GM06990 (cell line): Measurements from ENCODE around the gene SERINC2.
"Not testable (repeated sequence)": the region's sequence is repeated elsewhere in the genome, so short reads cannot be mapped to it uniquely, and the experiment has no call there.

ENCODE experiments used
- DNase-seq: peaks from one replicate; pipeline ENCODE4 v3.0.0-alpha.2; 2011; ENCODE audit not compliant: insufficient read length; ENCODE audit errors: extremely low read depth
- H3K27me3 ChIP-seq: replicated peaks from 2 replicates; pipeline ENCODE4 v1.6.0; 2011; ENCODE audit warnings: low read length; ENCODE audit not compliant: control insufficient read depth, insufficient read depth
- H3K36me3 ChIP-seq: 2 replicates; pipeline ENCODE4 v1.5.1; 2011; ENCODE audit warnings: low read length; ENCODE audit not compliant: control insufficient read depth, insufficient read depth
- H3K4me3 ChIP-seq: replicated peaks from 2 replicates; pipeline ENCODE4 v1.5.1; 2011; ENCODE audit warnings: low read depth, mild to moderate bottlenecking, control low read depth, low read length
- TF ChIP-seq, protein P1 (sequence below): IDR thresholded peaks from 2 replicates; pipeline ENCODE4 v1.5.1; 2011; ENCODE audit warnings: low read length, control low read depth, mild to moderate bottlenecking, inconsistent platforms; ENCODE audit not compliant: insufficient read depth, poor library complexity, severe bottlenecking

SERINC2 gene

DNA sequence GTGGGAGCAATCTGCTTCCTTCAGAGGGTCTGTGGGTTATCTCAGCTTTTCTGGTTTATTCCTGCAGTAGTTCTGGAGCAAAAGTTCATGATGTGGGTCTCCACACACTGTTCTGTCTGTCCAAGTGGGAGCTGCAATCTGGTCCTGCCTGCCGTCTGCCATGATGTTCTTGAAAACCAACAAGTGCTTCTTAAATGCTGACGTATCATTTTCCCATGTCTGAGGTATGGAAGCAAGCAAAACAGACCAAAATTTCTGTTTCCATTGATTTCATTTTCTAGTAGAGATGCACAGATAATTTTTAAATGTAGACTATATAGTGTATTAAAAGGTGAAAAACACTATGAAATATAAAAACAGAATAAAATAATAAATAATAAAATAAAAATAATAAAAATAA is 65.2 kb downstream of the SERINC2 start:
- Histone ChIP-seq H3K27me3 (no peaks in the 10 kb centered on the region), H3K36me3 (no peaks in the 10 kb centered on the region), H3K4me3 (no peak overlapping the region)
- no peak for DNase-seq
- TF ChIP-seq, protein P1, sequence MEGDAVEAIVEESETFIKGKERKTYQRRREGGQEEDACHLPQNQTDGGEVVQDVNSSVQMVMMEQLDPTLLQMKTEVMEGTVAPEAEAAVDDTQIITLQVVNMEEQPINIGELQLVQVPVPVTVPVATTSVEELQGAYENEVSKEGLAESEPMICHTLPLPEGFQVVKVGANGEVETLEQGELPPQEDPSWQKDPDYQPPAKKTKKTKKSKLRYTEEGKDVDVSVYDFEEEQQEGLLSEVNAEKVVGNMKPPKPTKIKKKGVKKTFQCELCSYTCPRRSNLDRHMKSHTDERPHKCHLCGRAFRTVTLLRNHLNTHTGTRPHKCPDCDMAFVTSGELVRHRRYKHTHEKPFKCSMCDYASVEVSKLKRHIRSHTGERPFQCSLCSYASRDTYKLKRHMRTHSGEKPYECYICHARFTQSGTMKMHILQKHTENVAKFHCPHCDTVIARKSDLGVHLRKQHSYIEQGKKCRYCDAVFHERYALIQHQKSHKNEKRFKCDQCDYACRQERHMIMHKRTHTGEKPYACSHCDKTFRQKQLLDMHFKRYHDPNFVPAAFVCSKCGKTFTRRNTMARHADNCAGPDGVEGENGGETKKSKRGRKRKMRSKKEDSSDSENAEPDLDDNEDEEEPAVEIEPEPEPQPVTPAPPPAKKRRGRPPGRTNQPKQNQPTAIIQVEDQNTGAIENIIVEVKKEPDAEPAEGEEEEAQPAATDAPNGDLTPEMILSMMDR, result no peak

DNA sequence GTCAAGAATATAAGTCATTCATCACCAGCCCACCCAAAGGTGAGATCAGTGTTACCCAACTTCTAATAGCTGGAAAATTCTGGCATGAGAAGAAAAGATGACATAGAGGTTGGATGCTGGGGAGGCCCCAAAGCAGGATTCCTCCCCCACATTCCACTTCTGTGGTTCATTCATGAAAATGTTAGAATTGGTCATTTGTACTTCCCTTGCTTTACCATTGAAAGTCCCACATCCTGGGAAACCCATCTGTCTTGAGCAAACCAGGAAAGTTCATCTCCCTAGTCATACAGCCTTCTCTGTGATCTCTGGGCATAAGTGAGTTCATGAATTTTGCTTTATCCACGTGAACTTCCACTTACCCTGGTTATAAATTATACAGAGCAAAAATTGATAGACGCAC is 66.8 kb downstream of the SERINC2 start:
- Histone ChIP-seq H3K36me3 (no peaks in the 10 kb centered on the region), H3K4me3 (no peak overlapping the region), H3K27me3 (no peaks in the 10 kb centered on the region)
- TF ChIP-seq, protein P1, result no peak
- DNase-seq, result no peak

DNA sequence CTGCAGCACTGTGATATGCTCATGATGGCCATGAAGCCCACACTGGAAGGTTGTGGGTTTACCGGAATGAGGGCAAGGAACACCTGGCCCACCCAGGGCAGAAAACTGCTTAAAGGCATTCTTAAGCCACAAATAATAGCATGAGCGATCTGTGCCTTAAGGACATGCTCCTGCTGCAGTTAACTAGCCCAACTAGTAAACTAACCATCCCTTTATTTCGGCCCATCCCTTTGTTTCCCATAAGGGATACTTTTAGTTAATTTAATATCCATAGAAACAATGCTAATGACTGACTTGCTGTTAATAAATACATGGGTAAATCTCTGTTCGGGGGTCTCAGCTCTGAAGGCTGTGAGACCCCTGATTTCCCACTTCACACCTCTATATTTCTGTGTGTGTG is 67.4 kb downstream of the SERINC2 start:
- not testable (repeated sequence) for H3K36me3 ChIP-seq, DNase-seq, H3K4me3 ChIP-seq, H3K27me3 ChIP-seq

DNA sequence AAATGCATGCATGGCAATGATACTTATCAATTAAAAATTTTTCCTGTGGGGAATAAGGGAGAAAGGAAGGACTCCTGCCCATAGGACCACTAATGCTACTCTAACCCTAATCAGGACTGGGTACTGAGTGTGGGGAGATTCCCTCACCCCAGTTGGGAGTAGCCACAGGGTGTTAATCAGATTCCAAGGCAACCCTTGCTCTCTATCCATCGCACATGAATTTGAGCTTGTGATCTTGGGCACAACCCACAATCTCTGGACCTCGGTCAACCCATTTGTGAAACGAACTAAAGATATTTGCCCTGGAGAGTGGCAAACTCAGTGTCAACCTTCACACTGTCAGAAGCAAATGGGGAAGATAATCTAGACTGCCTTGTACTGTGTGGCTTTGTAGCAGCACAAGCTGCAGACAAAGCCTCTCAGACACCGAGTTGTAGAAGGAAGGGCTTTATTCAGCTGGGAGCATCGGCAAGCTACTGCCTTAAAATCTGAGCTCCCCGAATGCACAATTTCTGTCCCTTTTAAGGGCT is 69.5 kb downstream of the SERINC2 start:
- DNase-seq, result no peak
- TF ChIP-seq, protein P1, result no peak
- H3K27me3 ChIP-seq, result no peaks in the 10 kb centered on the region
- H3K36me3 ChIP-seq, result no peaks in the 10 kb centered on the region
- H3K4me3 ChIP-seq, result no peak overlapping the region

DNA sequence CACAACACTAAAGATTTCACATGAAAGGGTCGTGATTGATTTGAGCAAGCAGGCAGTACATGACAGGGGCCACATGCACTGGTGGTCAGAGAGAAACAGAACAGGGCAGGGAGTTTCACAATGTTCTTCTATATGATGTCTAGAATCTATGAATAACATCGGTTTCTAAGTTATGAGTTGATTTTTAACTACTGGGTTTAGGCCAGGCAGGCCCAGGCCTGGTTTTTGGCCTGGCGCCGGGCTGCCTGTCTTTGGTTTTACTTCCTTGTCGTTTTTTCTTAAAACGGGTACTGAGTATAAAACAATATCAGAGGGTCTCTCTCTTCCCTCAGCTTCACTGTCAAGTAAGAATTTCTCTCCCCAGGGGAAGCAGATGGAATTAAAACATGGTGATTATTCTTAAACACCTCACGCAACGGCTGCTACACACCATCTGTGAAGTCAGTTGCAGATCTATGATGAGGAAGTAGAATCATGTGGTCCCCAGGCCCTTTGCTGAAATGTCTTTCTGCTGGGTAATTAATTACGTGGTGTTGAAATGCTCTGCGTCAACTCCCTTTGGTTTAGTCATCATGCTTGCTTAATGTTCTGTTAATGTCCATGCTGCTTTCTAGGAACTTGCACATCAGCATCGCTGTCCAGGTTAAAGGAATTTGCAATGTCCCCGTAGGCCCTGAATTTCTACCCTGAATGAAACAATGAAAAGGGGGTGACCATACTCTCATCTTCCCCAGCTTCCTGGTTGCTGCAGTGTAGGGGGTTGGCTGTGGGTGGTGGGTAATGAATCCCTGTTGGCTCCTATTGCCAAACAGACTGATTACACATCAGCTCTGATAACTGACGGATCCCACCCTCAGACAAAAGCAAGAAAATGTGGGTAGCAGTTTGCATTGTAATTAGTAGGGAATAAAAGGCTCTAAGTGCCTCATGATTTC is 70.3 kb downstream of the SERINC2 start:
- Histone ChIP-seq H3K27me3 (no peaks in the 10 kb centered on the region), H3K4me3 (no peak overlapping the region), H3K36me3 (no peaks in the 10 kb centered on the region)
- TF ChIP-seq, protein P1, result no peak
- no peak for DNase-seq
